ENCODE results near the gene NUMBL. TPM values are rescaled to one million over a fixed set of nuclear protein-coding genes. Genes with fewer than 3 reads are reported as not detected.
"Not testable (repeated sequence)": the region's sequence is repeated elsewhere in the genome, so short reads cannot be mapped to it uniquely, and the experiment has no call there.

The NUMBL gene
- polyA plus RNA-seq, 1 donor, result 32.6 TPM

- DNase-seq (ENCODE audit: low read depth), result no peak
Measured at GRCh38 chr19:40629346-40629745, 61.1 kb downstream of the NUMBL start.

GRCh38 chr19:40627486-40628279 is 62.8 kb downstream of the NUMBL start:
- no peak for DNase-seq (ENCODE audit: low read depth)

GRCh38 chr19:40626918-40627317 is 63.5 kb downstream of the NUMBL start:
- no peak for DNase-seq (ENCODE audit: low read depth)

DNA sequence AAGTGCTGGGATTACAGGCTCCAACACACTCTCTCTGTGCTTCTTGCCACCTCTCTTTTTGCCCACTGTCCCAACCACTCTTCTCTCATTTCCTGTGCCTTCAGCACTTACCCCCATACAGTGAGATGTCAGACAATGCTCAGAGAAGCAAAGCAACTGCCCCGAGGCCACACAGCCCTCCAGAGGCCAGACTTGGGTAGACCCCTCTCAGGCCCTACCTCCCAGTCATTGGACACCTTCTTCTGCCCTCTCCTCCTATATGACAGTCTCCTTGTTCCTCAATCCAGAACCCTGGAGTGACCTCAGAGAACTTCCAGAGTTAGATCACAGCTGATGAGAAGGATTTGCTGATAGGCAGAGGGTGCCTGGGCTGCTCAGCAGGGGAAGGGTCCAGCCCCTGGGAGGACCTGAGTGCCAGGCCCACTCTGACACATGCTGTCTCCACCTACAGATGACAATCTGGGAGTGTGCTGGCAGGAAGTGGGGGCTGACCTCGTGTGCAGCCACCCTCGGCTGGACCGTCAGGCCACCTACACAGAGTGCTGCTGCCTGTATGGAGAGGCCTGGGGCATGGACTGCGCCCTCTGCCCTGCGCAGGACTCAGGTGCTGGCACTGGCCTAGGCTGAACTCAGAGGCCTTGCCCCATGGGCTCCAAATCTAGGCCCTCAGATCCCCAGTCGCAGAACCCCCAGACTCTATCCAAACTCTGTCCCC is 64.9 kb downstream of the NUMBL start:
- no peak for DNase-seq (ENCODE audit: low read depth)

GRCh38 chr19:40624369-40625153 is 65.9 kb downstream of the NUMBL start:
- not testable (repeated sequence) for DNase-seq (ENCODE audit: low read depth)

DNA sequence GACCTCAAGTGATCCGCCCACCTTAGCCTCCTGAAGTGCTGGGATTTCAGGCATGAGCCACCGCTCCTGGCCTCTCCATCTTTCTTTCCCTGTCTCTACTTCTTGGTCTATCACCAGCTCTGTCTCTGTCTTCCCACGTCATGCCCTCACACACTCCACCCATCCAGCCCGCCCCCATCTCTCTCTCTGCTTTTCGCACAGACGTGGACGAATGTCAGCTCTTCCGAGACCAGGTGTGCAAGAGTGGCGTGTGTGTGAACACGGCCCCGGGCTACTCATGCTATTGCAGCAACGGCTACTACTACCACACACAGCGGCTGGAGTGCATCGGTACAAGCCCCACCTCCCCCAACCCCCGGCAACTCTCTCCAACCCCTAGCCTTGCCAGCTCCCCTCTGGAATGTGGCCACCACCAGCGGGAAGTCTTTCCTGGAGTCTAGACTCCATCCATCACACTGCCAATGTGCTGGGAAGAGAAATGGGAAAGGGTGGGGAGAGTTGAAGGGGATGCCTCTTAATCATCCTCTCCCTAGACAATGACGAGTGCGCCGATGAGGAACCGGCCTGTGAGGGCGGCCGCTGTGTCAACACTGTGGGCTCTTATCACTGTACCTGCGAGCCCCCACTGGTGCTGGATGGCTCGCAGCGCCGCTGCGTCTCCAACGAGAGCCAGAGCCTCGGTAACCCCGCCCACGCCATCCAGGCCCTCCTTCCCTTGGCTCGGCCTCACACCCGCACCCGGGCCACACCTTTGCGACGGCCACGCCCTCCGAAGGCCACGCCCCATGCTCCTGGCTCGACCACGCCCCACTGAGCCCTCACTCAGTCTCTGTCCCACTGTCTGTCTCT is 66.8 kb downstream of the NUMBL start:
- no peak for DNase-seq (ENCODE audit: low read depth)

DNA sequence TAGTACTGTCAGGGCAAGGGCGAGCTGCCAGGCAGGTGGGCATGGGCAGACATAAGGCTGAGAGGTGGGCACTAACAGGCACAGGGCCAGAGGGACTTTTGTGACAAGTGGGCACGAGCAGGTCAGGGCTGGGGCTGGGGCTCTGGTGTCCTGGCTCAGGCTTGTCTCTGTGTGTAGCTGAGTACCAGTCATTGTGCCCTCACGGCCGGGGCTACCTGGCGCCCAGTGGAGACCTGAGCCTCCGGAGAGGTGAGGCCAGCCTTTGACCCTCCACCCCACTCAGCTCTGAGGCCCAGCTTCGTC is 67.7 kb downstream of the NUMBL start:
- DNase-seq (ENCODE audit: low read depth), result no peak

DNA sequence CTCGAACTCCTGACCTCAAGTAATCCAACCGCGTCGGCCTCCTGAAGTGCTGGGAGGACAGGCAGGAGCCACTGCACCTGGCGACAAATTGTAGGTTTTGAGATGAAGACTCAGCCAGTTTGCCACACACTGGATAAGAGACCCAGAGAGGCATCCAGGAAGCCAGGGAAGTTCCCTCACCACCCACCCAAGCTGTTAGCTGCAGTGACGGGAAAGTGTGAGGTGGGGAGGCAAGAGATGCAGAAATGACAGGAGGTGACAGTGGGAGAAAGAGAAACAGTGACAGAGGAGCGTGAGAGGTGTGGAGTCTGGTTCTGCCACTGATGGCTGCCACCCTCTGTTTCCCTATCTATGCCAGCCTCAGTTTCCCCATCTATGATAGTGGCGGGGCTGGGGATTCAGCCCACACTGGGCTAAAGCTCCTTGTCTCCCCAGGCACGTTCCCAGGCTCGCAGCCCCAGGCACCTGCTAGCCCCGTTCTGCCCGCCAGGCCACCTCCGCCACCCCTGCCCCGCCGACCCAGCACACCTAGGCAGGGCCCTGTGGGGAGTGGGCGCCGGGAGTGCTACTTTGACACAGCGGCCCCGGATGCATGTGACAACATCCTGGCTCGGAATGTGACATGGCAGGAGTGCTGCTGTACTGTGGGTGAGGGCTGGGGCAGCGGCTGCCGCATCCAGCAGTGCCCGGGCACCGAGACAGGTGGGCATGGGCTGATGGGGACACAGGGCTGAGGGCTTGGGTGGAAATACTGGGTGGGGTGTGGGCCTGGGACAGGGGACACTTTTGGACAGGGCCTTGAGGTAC is 68.3 kb downstream of the NUMBL start:
- DNase-seq (ENCODE audit: low read depth), result no peak

GRCh38 chr19:40621283-40621682 is 69.2 kb downstream of the NUMBL start:
- DNase-seq (ENCODE audit: low read depth), result no peak

DNA sequence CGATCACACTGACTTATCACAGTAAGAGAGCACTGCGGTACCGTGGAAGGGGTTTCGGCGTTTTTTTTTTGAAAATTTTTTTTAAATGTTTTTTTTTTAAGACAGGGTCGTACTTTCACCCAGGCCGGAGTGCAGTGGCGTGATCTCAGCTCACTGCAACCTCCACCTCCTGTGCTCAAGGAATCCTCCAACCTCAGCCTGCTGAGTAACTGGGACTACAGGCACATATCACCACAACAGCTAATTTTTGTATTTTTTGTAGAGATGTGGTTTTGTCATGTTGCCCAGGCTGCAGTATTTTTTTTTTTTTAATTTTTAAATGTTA is 70.3 kb downstream of the NUMBL start:
- DNase-seq (ENCODE audit: low read depth), result no peak

- no peak for DNase-seq (ENCODE audit: low read depth)
Measured at GRCh38 chr19:40619333-40620160, 70.9 kb downstream of the NUMBL start.

GRCh38 chr19:40617961-40618360 is 72.5 kb downstream of the NUMBL start:
- DNase-seq (ENCODE audit: low read depth), result no peak

- DNase-seq (ENCODE audit: low read depth), result no peak
Measured at GRCh38 chr19:40616941-40617340, 73.5 kb downstream of the NUMBL start.

DNA sequence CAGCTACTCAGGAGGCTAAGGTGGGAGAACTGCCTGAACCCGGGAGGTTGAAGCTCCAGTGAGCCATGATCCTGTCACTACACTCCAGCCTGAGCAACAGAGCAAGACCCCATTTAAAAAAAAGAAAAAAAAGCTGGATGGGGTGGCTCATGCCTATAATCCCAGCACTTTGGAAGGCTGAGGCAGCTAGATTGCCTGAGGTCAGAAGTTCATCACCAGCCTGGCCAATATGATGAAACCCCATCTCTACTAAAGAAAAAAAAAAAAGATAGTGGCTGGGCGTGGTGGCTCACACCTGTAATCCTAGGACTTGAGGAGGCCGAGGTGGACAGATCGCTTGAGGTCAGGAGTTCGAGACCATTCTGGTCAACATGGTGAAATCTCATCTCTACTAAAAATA is 74.3 kb downstream of the NUMBL start:
- no peak for DNase-seq (ENCODE audit: low read depth)

Other genes with a start within 250 kb of the NUMBL start
- gene SERTAD3, start 246.3 kb downstream of the NUMBL start, polyA plus RNA-seq (ENCODE audit: insufficient read length), result 52.9 TPM
- gene BLVRB, start 224.9 kb downstream of the NUMBL start, polyA plus RNA-seq (ENCODE audit: insufficient read length), result 32.2 TPM
- gene SPTBN4, start 223.7 kb downstream of the NUMBL start, polyA plus RNA-seq (ENCODE audit: insufficient read length), result 0.33 TPM
- 18.3 TPM for gene SHKBP1, start 113.8 kb downstream of the NUMBL start, polyA plus RNA-seq (ENCODE audit: insufficient read length)
- gene LTBP4, start 89.3 kb downstream of the NUMBL start, polyA plus RNA-seq (ENCODE audit: insufficient read length), result 239 TPM
- gene COQ8B, start 26.2 kb upstream of the NUMBL start, polyA plus RNA-seq (ENCODE audit: insufficient read length), result 18.7 TPM
- gene ITPKC, start 26.5 kb upstream of the NUMBL start, polyA plus RNA-seq (ENCODE audit: insufficient read length), result 9.9 TPM
- 8.5 TPM for gene ACTMAP, start 59.8 kb upstream of the NUMBL start, polyA plus RNA-seq (ENCODE audit: insufficient read length)
- gene SNRPA, start 60.6 kb upstream of the NUMBL start, polyA plus RNA-seq (ENCODE audit: insufficient read length), result 57.2 TPM
- 1.6 TPM for gene MIA, start 84.9 kb upstream of the NUMBL start, polyA plus RNA-seq (ENCODE audit: insufficient read length)
- gene RAB4B, start 87.6 kb upstream of the NUMBL start, polyA plus RNA-seq (ENCODE audit: insufficient read length), result 9.0 TPM
- 46.2 TPM for gene EGLN2, start 108.5 kb upstream of the NUMBL start, polyA plus RNA-seq (ENCODE audit: insufficient read length)
- gene CYP2A6, start 159.8 kb upstream of the NUMBL start, polyA plus RNA-seq (ENCODE audit: insufficient read length), result 0.29 TPM
- gene CYP2A7, start 191.6 kb upstream of the NUMBL start, polyA plus RNA-seq (ENCODE audit: insufficient read length), result 0.27 TPM